HG03432 (cell line): Measurements from ENCODE around the gene ZNF469.

Source experiments
- ATAC-seq: cut with Tn5 transposase; IDR thresholded peaks from one replicate; pipeline ENCODE4 v1.9.1; 2021; ENCODE audit warnings: mild to moderate bottlenecking, moderate library complexity; ENCODE audit not compliant: unreplicated experiment

The ZNF469 gene

DNA sequence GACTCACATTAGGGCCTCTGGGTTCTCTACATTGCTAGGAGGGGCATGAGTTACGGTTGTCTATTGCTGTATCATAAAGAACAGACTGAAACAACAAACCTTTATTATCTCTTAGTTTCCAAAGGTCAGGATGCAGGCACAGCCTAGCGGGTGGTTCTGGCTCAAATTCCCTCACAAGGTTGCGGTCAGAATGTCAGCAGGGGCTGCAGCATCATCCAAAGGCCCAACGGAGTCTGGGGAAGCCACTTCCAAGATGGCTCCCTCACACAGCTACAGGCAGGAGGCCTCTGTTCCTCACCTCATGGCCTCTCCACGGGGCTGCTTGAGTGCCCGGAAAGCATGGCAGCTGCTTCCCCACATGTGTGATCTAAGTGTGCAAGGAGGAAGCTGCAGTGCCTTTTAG is 40.7 kb downstream of the ZNF469 start:
- ATAC-seq, result no peak

DNA sequence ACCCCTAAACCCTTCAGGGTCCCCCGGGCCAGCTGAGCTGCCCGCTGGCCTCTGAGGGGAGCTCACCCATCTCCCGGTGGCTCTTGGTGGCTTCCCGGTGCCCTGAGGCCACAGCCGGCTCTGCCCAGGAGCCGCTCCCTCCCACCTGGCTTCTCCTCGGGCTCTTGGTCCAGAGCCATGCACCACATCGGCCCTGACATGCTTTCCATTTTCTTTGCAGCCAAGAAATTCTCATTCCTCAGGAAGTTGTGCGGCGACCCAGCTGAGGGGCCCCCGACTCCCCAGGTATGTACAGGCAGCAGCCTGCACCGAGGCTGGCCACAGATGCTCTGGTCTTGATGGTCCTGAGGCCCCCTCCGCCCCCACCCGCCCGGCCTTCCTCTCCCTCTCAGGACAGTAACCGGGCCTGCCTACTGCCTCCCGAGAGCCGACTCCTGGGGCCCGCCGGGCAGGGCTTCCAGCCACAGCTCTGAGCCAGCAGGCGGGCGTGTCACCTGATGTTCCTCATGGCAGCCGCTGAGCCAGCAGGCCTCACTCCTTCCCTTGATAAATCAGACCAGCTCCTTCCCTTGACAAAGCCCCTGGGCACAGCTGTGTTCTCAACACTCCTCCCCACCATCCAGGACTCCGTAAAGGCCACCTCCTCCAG is 42.0 kb downstream of the ZNF469 start:
- no peak for ATAC-seq

DNA sequence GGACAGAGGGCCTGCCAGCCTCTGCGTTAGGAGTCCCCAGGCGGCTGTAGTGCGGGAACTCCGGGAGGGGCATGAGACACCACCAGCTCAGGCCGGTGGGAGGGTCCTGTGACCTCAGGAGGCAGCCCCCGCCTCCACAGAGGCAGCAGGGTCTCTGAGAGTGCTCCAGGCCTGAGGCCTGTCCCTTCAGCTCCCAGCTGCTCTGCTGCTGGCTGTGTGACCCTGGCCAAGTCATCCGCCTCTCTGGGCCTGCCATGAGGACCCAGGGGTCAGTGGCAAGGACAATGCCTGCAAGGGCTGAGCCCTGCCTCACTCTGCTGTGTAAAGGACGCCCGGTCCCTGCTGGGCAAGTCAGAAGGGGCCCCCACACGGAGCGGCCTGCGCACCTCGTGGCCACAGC is 43.3 kb downstream of the ZNF469 start:
- ATAC-seq, result no peak

DNA sequence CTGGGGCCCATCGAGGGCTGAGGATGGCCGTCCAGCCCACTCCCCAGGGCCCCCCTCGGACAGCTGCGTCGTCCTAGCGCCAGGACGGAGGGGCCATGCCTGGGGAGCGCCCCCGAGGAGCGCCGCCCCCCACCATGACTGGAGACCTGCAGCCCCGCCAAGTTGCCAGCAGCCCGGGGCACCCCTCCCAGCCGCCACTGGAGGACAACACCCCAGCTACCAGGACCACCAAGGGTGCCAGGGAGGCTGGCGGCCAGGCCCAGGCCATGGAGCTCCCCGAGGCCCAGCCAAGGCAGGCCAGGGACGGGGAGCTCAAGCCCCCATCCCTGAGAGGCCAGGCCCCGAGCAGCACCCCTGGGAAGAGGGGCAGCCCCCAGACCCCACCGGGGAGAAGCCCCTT is 44.6 kb downstream of the ZNF469 start:
- ATAC-seq, result no peak

DNA sequence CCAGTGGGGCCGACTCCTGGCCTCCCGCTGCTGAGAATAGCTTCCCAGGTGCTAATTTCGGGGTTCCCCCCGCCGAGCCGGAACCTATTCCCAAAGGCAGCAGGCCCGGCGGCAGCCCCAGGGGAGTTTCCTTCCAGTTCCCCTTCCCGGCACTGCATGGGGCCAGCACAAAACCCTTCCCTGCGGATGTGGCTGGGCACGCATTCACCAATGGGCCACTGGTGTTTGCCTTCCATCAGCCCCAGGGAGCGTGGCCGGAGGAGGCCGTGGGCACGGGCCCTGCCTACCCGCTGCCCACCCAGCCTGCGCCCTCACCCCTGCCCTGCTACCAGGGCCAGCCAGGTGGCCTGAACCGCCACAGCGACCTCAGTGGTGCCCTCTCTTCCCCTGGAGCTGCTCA is 45.4 kb downstream of the ZNF469 start:
- no peak for ATAC-seq

DNA sequence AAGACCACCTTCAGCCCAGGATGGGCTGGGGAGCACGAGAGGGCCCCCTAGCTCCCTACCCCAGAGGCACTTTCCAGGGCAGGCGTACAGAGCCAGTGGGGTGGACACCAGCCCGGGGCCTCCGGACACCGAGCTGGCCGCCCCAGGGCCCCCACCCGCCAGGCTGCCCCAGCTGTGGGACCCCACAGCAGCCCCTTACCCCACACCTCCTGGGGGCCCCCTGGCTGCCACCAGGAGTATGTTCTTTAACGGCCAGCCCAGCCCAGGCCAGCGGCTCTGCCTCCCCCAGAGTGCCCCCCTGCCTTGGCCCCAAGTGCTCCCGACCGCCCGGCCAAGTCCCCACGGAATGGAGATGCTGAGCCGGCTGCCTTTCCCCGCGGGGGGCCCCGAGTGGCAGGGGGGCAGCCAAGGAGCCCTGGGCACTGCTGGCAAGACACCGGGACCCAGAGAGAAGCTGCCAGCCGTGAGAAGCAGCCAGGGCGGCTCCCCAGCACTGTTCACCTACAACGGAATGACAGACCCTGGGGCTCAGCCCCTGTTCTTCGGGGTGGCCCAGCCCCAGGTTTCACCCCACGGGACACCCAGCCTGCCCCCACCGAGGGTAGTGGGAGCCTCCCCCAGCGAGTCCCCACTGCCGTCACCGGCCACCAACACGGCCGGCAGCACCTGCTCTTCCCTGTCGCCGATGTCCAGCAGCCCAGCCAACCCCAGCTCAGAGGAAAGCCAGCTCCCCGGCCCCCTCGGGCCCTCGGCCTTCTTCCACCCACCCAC is 46.0 kb downstream of the ZNF469 start:
- no peak for ATAC-seq

DNA sequence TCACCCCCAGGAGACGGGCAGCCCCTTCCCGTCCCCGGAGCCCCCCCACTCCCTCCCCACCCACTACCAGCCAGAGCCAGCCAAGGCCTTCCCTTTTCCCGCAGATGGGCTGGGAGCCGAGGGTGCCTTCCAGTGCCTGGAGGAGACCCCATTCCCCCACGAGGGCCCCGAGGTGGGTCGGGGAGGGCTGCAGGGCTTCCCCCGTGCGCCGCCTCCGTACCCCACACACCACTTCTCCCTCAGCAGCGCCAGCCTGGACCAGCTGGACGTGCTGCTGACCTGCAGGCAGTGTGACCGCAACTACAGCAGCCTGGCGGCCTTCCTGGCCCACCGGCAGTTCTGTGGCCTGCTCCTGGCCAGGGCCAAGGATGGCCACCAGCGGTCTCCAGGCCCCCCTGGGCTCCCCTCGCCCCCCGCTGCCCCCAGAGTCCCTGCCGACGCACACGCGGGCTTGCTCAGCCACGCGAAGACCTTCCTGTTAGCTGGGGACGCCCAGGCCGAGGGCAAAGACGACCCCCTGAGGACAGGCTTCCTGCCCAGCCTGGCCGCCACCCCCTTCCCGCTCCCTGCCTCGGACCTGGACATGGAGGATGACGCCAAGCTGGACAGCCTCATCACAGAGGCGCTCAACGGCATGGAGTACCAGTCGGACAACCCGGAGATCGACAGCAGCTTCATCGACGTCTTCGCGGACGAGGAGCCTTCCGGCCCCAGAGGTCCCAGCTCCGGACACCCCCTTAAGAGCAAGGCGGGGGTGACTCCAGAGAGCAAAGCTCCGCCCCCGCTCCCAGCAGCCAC is 46.8 kb downstream of the ZNF469 start:
- no peak for ATAC-seq

DNA sequence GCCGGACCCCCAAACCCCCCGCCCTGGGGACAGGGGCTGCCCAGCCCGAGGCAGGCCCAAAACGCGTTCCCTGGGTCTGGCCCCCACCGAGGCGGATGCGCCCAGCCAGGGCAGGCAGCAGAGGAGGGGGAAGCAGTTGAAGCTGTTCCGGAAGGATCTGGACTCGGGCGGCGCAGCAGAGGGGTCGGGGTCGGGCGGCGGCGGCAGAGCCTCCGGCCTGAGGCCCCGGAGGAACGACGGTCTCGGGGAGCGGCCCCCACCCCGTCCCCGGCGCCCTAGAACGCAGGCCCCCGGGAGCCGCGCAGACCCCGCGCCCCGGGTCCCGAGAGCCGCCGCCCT is 47.4 kb downstream of the ZNF469 start:
- ATAC-seq, result no peak

DNA sequence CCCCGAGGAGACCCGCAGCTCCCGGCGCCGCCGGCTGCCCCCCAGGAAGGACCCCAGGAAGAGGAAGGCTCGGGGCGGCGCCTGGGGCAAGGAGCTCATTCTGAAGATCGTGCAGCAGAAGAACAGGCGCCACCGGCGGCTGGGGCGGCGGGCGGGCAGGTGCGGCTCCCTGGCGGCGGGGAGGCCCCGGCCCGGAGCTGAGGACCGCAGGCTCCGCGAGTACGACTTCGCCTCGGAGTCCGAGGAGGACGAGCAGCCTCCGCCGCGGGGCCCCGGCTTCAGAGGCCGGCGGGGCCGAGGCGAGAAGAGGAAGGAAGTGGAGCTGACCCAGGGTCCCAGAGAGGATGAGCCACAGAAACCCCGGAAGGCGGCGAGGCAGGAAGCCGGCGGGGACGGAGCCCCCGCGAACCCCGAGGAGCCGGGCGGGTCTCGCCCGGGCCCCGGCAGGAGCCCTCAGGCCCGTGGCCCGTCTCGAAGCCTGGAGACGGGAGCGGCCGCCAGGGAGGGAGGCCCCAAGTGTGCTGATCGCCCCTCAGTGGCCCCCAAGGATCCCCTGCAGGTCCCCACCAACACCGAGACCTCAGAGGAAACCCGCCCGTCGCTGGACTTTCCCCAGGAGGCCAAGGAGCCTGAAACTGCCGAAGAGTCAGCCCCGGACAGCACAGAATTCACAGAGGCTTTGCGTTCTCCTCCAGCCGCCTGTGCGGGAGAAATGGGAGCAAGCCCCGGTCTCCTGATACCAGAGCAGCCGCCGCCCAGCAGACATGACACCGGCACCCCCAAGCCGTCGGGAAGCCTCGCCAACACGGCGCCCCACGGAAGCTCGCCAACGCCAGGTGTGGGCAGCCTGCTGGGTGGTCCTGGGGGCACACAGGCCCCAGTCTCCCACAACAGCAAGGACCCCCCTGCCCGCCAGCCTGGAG is 48.0 kb downstream of the ZNF469 start:
- ATAC-seq, result no peak

DNA sequence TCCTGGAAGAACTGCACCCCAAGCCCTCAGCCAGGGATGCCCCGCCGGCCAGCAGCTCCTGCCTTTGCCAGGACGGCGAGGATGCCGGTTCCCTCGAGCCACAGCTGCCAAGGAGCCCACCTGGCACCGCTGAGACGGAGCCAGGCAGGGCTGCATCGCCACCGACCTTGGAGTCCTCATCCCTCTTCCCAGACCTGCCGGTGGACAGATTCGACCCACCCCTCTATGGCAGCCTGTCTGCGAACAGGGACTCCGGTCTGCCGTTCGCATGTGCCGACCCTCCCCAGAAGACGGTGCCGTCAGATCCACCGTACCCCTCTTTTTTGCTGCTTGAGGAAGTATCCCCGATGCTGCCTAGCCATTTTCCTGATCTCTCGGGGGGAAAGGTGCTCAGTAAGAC is 48.9 kb downstream of the ZNF469 start:
- no peak for ATAC-seq

DNA sequence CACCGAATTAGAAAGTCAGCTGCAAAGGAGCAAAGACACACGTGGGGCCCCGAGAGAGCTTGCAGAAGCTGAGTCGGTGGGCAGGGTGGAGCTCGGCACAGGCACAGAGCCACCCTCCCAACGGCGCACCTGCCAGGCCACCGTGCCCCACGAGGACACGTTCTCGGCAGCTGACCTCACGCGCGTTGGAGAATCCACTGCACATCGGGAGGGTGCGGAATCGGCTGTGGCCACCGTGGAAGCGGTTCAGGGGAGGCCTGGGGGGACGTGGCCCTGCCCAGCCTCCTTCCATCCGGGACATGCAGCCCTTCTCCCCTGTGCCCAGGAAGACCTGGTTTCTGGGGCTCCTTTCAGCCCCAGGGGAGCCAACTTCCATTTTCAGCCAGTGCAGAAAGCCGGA is 49.4 kb downstream of the ZNF469 start:
- ATAC-seq, result no peak
